HG03280 (cell line): ENCODE results near the gene INTS1.

Experiments used
- ATAC-seq: cut with Tn5 transposase; IDR thresholded peaks from one replicate; pipeline ENCODE4 v1.9.1; 2021; ENCODE audit warnings: mild to moderate bottlenecking, moderate library complexity; ENCODE audit not compliant: unreplicated experiment

Gene INTS1

GRCh38 chr7:1510780-1511154 is 6.6 kb upstream of the INTS1 start:
- ATAC-seq = no peak

- ATAC-seq = no peak
These were observed 5.0 kb upstream of the INTS1 start for GRCh38 chr7:1509226-1509625.

GRCh38 chr7:1508277-1508758 is 4.1 kb upstream of the INTS1 start:
- no peak for ATAC-seq

DNA sequence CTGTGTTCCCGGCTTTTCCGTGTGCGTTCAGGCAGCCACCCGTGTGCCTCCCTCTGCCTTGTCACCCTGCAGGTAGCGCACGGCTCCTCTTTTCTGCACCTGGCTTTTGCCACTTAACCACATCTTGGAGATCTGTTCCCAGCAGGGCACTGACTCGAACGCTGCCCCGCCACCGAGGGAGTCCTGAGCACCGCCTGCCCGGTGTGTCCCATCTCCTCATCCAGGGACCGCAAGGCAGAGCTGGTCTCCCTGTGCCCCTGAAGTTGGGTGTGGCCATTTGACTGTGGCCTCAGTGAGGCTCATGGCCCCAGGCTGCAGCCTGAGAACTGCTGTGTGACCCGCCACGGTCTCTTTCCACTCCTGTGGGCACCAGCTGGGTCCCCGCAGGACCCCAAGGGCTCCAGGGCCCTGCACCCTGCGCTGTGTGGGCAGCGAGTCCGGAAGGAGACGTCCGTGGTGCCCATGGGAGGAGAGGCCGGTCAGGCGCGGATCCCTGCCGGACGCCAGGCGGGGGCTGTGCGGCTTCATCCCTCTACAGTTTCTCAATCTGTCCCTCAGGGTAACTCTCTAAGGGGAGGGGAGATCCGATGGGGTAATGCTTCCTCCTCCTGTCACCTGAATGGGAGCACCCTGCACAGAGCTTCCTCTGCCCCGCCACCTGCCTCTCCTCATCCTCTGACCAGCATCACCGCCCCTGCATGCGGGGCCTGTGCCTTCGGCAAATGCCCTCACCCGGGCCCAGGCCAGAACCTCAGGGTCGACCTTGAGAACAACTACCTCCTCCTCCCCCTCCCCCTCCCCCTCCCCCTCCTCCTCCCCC is 1.8 kb upstream of the INTS1 start:
- ATAC-seq = no peak

GRCh38 chr7:1503390-1503789 is 799 bp downstream of the INTS1 start:
- no peak for ATAC-seq

DNA sequence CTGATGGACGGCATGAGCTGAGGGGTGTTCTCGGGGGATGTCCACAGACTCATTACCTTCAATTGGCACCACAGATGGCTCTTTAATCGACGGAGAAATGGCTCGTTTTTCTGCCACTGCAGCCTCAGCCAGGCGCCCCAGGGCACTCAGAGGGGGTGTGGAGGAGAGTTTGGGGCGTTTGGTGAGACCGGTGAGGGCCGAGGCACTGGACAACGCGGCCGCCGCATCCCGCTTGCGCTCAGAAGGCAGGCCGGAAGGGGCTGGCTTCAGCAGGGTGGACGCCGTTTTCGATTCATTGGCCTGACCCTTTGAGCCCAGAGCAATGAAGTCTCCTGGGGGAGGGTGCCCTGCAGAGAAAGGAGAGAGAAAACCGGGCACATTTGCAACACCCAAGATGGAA is 1.3 kb downstream of the INTS1 start:
- no peak for ATAC-seq

GRCh38 chr7:1501487-1502270 is 2.5 kb downstream of the INTS1 start:
- no peak for ATAC-seq

GRCh38 chr7:1500064-1500807 is 4.0 kb downstream of the INTS1 start:
- ATAC-seq = no peak

GRCh38 chr7:1499367-1500029 is 4.7 kb downstream of the INTS1 start:
- ATAC-seq = no peak

- no peak for ATAC-seq
These were observed 5.6 kb downstream of the INTS1 start for GRCh38 chr7:1498370-1499305.

- ATAC-seq = no peak
These were observed 6.8 kb downstream of the INTS1 start for GRCh38 chr7:1497293-1497927.

DNA sequence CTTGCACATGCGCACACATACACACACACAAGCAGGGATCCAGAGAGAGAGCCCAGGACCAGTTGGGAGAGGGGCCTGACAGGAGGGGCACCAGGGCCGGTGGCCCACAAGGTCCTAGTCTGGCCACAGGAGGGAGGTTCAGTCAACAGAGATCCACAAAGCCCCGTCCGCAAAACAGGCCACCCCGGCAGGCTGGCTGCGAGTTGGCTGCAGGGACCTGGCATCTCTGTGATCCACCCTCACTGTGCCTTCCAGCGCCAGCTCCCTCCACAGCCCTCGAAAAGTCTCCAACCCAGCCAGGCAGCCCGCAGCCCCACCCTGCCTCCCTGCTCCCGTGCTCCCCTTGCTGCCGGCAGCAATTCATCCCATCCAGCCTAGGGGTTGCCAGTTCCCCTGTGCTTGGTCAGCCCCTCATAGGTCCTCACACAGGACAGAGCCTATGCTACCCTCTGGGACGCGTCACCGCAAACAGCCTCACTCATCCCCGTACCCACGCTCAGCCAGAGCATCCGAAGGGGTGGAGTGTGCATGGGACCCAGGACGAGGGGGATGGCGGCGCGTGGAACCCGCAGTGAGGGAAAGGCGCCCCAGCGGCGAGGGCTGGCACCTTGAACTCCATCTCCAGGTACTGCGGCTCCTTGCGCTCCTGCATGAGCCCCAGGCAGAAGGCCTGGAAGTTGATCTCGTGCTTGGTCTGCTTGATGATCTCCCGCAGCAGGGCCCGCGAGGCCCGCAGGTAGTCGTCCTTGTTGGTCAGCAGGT is 7.5 kb downstream of the INTS1 start:
- ATAC-seq = no peak

DNA sequence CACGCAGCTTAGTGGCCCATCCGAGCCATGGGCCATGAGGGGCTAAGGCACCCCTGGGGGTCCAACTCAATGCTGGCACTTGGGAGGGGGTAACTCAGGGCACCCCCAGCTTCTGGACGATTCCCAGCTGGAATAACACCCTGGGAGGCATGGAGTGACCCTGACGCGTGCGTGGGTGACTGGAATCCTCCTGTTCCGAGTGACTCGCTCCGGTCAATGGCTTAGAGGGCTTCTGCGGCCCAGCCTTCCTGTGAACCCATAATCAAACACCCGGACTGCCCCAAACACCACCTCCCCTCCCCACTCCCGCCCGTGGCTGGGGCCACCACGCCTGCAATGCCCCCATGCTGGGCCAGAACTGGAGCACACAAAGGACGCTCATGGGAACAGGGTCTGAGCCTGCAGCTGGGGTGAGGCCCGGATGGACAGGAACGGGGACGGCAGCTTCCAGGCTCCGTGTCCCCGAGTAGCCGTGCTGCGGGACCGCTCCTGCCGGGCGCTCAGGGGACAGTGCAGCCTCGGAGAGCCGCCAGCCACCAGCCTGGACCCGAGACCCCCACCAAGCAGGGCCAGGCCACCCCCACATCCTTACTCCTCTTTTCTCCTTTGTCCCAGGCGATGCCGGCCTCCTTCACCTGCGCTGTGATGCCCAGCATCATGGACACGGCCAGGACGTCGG is 8.5 kb downstream of the INTS1 start:
- ATAC-seq = no peak

DNA sequence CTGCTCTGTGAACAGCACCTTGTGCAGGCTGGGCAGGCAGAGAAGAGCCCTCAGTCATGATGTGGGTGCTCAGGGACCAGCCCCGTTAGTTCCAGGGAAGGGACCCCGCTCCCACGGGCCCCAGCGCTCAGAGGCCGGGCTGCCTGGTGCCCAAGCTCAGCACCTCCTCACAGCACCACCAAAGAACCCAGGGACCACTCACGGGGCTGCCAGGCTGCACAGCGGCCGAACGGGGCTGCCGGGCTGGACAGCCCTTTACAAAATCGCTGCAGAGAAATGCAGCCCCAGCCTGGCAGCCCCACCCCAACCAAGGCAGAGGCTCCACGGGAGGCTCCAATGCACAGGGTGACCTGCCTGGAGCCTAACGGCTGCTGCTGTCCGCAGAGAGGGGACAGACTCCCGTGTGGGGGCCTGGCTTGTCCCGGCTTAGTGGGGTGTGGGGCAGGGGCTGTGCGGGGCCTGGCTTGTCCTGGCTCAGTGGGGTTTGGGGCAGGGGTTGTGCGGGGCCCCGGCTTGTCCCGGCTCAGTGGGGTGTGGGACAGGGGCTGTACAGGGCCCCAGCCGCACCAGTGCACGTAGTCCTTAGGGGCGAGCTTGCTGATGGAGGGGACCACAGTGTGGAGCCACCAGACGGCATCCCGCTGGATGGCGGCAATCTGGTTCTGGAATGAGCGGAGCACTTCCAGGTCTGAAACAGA is 9.2 kb downstream of the INTS1 start:
- no peak for ATAC-seq

GRCh38 chr7:1494447-1494846 is 9.7 kb downstream of the INTS1 start:
- no peak for ATAC-seq

DNA sequence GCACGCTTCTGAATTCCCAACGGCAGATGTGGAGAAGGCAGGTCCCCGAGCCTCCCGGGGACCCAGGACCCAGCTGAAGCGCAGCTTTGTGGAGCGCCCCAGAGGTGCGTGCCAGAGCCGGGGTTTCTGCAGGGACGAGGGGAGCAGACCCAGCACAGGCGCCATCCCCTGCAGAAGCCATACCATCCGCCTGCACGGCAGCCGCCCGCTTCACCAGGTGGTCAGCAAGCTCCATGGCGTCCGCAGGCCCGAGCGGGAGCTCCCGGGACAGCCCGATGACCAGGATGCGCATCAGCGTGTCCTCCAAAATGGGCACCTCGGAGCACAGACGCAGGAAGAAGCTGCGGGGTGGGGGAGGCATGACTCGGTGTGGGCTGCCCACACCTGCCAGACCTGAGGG is 10.6 kb downstream of the INTS1 start:
- ATAC-seq = no peak

DNA sequence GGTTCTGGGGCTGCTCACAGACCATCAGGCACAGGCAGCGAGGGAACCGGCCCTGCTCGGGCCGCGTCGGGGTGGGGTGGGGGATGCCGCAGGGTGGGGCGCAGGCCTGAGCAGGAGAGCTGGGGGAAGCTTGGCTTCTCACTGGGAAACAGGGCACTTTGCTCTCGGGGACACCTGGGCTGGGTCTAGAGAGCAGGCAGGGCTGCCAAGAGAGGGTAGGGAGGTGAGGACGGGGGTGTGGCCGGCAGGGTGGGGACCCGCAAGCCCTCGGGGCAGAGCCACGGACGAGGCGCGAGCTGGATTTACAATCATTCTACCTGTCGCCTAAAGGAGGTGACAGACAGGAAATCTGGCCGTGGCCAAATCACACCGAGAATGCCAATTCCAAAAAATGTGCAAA is 11.1 kb downstream of the INTS1 start:
- no peak for ATAC-seq
